HepG2 (cell line): ENCODE measurements around the gene RERE. TPM values are rescaled to one million over a fixed set of nuclear protein-coding genes. Genes with fewer than 3 reads are reported as not detected.

ENCODE experiments used
- ATAC-seq: fragments of 200-7000 bp; cut with Tn5 transposase; 3 replicates; pipeline ENCODE4 v1.9.1; 2020; ENCODE audit warnings: mild to moderate bottlenecking, moderate library complexity
- BruUV-seq: library from RNA; stranded (reverse); fragments of 400-500 nt; replicated peaks from 2 replicates; lab custom pipeline; 2021; lab: Mats Ljungman, UMichigan
- CTCF ChIA-PET: fragments of 300-600 bp; formaldehyde crosslinking; extraction: SDS; loops from one replicate; lab custom pipeline; 2021; ENCODE audit warnings: low total read pairs, inconsistent platforms, low intra/inter-chr PET ratio; lab: Yijun Ruan, JAX
- POLR2A ChIA-PET: fragments of 350-600 bp; sonication (Branson Sonifier 250); formaldehyde crosslinking; loops from one replicate; lab custom pipeline; 2020; ENCODE audit warnings: antibody characterized with exemption, inconsistent platforms; lab: Yijun Ruan, JAX
- DNase-seq: peaks from one replicate; pipeline ENCODE4 v3.0.0-alpha.2; 2015; ENCODE audit warnings: low spot score
- FAIRE-seq: peaks from 3 replicates; lab custom pipeline; 2011; peaks lifted over from hg19 to GRCh38; lab: Jason Lieb, UNC
- H2AFZ ChIP-seq: one replicate; pipeline ENCODE4 v1.6.1; 2011; ENCODE audit warnings: low read length, inconsistent platforms
- H3K27ac ChIP-seq: fragments of 300-600 bp; 3 replicates; pipeline ENCODE4 v1.8.0; 2011; ENCODE audit warnings: mixed run types, mild to moderate bottlenecking, mixed read lengths, low read length, inconsistent platforms; ENCODE audit not compliant: insufficient read depth; ENCODE audit errors: extremely low read length
- H3K27me3 ChIP-seq, 2 experiments: fragments of 200-600 bp in 1 of 2; 2 replicates in 1 of 2; 3 replicates in 1 of 2; pipeline versions ENCODE4 v1.6.0 to v1.8.0; 2011; ENCODE audit warnings: low read length in 2 of 2, mild to moderate bottlenecking in 2 of 2, moderate library complexity in 2 of 2, inconsistent platforms in 1 of 2; ENCODE audit not compliant: insufficient read depth in 2 of 2, control insufficient read depth in 1 of 2
- H3K36me3 ChIP-seq, 2 experiments: fragments of 200-600 bp in 1 of 2; replicated peaks in 1 of 2; 2 replicates in 1 of 2; 3 replicates in 1 of 2; pipeline versions ENCODE4 v1.5.1 to v1.8.0; 2011; ENCODE audit warnings: low read length in 2 of 2, inconsistent platforms in 1 of 2; ENCODE audit not compliant: insufficient read depth in 2 of 2, control insufficient read depth in 1 of 2
- H3K4me1 ChIP-seq: 2 replicates; pipeline ENCODE4 v1.5.1; 2012; ENCODE audit warnings: low read length, inconsistent platforms; ENCODE audit not compliant: insufficient read depth
- H3K4me2 ChIP-seq: 2 replicates; pipeline ENCODE4 v1.6.0; 2011; ENCODE audit warnings: low read depth, low read length, inconsistent platforms
- H3K4me3 ChIP-seq, 3 experiments: fragments of 200-600 bp in 1 of 3; sonication (generic), shearing (Covaris generic) in 1 of 3; replicated peaks in 1 of 3; 2 replicates each; pipeline ENCODE4 v1.5.1; 2011 to 2016; ENCODE audit warnings: low read length in 3 of 3, inconsistent platforms in 2 of 3, low read depth in 2 of 3, mild to moderate bottlenecking in 2 of 3, control low read depth in 1 of 3, mixed read lengths in 1 of 3; ENCODE audit not compliant: insufficient read depth in 1 of 3
- H3K79me2 ChIP-seq: one replicate; pipeline ENCODE4 v1.6.1; 2011; ENCODE audit warnings: low read length, inconsistent platforms; ENCODE audit not compliant: insufficient read depth
- H3K9ac ChIP-seq: 2 replicates; pipeline ENCODE4 v1.6.0; 2011; ENCODE audit warnings: mild to moderate bottlenecking, low read depth, low read length, inconsistent platforms; ENCODE audit not compliant: insufficient read depth
- H3K9me3 ChIP-seq: 2 replicates; pipeline ENCODE4 v1.5.1; 2012; ENCODE audit warnings: mild to moderate bottlenecking, low read length
- H4K20me1 ChIP-seq: 2 replicates; pipeline ENCODE4 v1.6.0; 2011; ENCODE audit warnings: inconsistent platforms, mild to moderate bottlenecking, low read length, moderate library complexity; ENCODE audit not compliant: insufficient read depth
- AGO2 ChIP-seq: fragments of 200-400 bp; formaldehyde crosslinking; optimal IDR thresholded peaks from 2 replicates; pipeline ENCODE3; 2017; ENCODE audit warnings: mild to moderate bottlenecking, low read depth, low read length, moderate library complexity
- CBFB ChIP-seq: sonication (generic); formaldehyde crosslinking; IDR thresholded peaks from 2 replicates; pipeline ENCODE4 v1.4.0; 2020; ENCODE audit warnings: missing genetic modification reagents
- KDM5B ChIP-seq: sonication (generic); formaldehyde crosslinking; IDR thresholded peaks from 2 replicates; pipeline ENCODE4 v1.4.0; 2020; ENCODE audit warnings: missing genetic modification reagents, mild to moderate bottlenecking, borderline replicate concordance
- MBNL3 ChIP-seq: fragments of 250-450 bp; sonication (Bioruptor Pico); conservative IDR thresholded peaks from 2 replicates; pipeline ENCODE4 v1.8.0; 2022; ENCODE audit warnings: mild to moderate bottlenecking, inconsistent platforms
- SETDB1 ChIP-seq: sonication (generic); formaldehyde crosslinking; IDR thresholded peaks from 2 replicates; pipeline ENCODE4 v1.5.1; 2020; ENCODE audit warnings: missing genetic modification reagents, mild to moderate bottlenecking, borderline replicate concordance
- SPEN ChIP-seq: sonication (generic); formaldehyde crosslinking; IDR thresholded peaks from 2 replicates; pipeline ENCODE4 v1.5.1; 2020; ENCODE audit warnings: low read depth, mild to moderate bottlenecking, missing genetic modification reagents
- ZMAT3 ChIP-seq: sonication (generic); formaldehyde crosslinking; conservative IDR thresholded peaks from 2 replicates; pipeline ENCODE4 v1.7.0; 2021; ENCODE audit warnings: missing genetic modification reagents
- ZNF776 ChIP-seq: sonication (generic); formaldehyde crosslinking; IDR thresholded peaks from 2 replicates; pipeline ENCODE4 v1.4.0; 2020; ENCODE audit warnings: mild to moderate bottlenecking, missing genetic modification reagents
- WGBS: methylation state at CpG from one replicate; pipeline ENCODE4 v1.1.6; 2017; ENCODE audit warnings: low lambda C conversion rate; 5-methylcytosine and 5-hydroxymethylcytosine counted together
- in situ Hi-C: cut with HindIII; loops from 2 replicates; pipeline ENCODE4 v1.10.0; 2017; ENCODE audit warnings: low pct_unique_long_range_greater_than_20kb; ENCODE audit not compliant: extremely low pct_ligation_motif_present
- intact Hi-C: fragments of 100-400 bp; cut with micrococcal nuclease; formaldehyde crosslinking; loops from one replicate; pipeline ENCODE4 v1.10.0; 2022; ENCODE audit not compliant: unreplicated experiment
- polyA plus RNA-seq, 8 experiments: library from polyadenylated mRNA; depleted of rRNA in 3 of 8; stranded (reverse) in 7 of 8; unstranded in 1 of 8; fragments of >200 nt; fragmentation: Illumina TruSeq in 4 of 8; extraction: Trizol in 4 of 8; gene quantifications; 2 replicates each; pipeline versions ENCODE4 v1.2.1 to v1.2.3, GENCODE V29; 2011 to 2016; ENCODE audit warnings: low read depth in 4 of 8, missing spikeins in 1 of 8, mixed read lengths in 1 of 8; ENCODE audit not compliant: insufficient read depth in 1 of 8
- total RNA-seq, 5 experiments: library from RNA; depleted of rRNA; stranded (reverse); fragments of >200 nt; fragmentation: Illumina TruSeq; extraction: Trizol; gene quantifications; 2 replicates each; pipeline ENCODE4 v1.2.3, GENCODE V29; 2016; ENCODE audit warnings: low read depth in 1 of 5
- TF ChIP-seq, protein P1 (sequence below): sonication (generic); formaldehyde crosslinking; IDR thresholded peaks from 2 replicates; pipeline ENCODE4 v1.4.0; 2020; ENCODE audit warnings: mild to moderate bottlenecking, missing genetic modification reagents
- TF ChIP-seq, protein P2 (sequence below): sonication (generic); formaldehyde crosslinking; IDR thresholded peaks from 2 replicates; pipeline ENCODE4 v1.5.0; 2020; ENCODE audit warnings: mild to moderate bottlenecking, missing genetic modification reagents, borderline replicate concordance

The RERE gene
- total and polyA plus RNA-seq, 2 of the 13 experiments (the other 11 are each of a cell fraction or from before 2014, with no cell fraction given) = 18.3 to 21.9 TPM

DNA sequence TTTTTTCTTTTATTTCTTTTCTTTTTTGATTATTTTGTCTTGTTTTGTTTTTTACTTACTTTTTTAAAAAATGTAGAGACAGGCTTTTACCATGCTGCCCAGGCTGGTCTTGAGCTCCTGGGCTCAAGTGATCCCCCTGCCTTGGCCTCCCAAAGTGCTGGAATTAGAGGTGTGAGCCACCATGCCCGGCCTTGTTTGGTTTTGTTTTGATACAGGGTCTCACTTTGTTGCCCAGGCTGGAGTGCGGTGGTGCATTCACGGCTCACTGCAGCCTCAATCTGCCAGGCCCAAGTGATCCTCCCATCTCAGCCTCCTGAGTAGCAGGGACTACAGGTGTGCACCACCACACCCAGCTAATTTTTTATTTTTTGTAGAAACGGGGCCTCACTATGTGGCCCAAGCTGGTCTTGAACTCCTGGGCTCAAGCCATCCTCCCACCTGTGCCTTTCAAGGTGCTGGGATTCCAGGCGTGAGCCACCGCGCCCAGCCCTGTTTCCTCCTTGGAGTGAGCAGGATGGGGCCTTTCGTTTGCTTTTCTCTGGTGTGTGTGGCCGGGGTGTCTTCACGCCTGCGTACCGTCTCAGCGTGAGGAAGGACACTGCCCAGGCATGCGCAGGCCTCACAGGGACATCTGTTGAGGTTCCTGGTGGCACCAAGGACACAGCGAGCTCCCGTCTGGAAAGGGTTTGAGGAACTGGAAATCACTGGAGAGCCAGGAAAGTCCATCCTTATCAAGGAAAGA, 484.0 kb downstream of the RERE start:
- 0 out of 2 replicates have a peak, but pooled peaks cover 9% of the 10 kb centered on the region for H3K4me1 ChIP-seq
- no peaks in the 10 kb centered on the region for H3K36me3 ChIP-seq
- H3K79me2 ChIP-seq = no peaks in the 10 kb centered on the region
- FAIRE-seq (no peak), ATAC-seq (no peak), DNase-seq (no peak)
- H2AFZ ChIP-seq = no peak overlapping the region
- TF ChIP-seq ZMAT3 (CRISPR knock-in tag) (no peak), MBNL3 (CRISPR knock-in tag) (no peak), CBFB (CRISPR knock-in tag) (no peak), SETDB1 (CRISPR knock-in tag) (no peak), KDM5B (CRISPR knock-in tag) (no peak), AGO2 (no peak), ZNF776 (CRISPR knock-in tag) (no peak), SPEN (CRISPR knock-in tag) (no peak)
- TF ChIP-seq, protein P1, sequence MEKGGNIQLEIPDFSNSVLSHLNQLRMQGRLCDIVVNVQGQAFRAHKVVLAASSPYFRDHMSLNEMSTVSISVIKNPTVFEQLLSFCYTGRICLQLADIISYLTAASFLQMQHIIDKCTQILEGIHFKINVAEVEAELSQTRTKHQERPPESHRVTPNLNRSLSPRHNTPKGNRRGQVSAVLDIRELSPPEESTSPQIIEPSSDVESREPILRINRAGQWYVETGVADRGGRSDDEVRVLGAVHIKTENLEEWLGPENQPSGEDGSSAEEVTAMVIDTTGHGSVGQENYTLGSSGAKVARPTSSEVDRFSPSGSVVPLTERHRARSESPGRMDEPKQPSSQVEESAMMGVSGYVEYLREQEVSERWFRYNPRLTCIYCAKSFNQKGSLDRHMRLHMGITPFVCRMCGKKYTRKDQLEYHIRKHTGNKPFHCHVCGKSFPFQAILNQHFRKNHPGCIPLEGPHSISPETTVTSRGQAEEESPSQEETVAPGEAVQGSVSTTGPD (CRISPR knock-in tag) = no peak
- TF ChIP-seq, protein P2, sequence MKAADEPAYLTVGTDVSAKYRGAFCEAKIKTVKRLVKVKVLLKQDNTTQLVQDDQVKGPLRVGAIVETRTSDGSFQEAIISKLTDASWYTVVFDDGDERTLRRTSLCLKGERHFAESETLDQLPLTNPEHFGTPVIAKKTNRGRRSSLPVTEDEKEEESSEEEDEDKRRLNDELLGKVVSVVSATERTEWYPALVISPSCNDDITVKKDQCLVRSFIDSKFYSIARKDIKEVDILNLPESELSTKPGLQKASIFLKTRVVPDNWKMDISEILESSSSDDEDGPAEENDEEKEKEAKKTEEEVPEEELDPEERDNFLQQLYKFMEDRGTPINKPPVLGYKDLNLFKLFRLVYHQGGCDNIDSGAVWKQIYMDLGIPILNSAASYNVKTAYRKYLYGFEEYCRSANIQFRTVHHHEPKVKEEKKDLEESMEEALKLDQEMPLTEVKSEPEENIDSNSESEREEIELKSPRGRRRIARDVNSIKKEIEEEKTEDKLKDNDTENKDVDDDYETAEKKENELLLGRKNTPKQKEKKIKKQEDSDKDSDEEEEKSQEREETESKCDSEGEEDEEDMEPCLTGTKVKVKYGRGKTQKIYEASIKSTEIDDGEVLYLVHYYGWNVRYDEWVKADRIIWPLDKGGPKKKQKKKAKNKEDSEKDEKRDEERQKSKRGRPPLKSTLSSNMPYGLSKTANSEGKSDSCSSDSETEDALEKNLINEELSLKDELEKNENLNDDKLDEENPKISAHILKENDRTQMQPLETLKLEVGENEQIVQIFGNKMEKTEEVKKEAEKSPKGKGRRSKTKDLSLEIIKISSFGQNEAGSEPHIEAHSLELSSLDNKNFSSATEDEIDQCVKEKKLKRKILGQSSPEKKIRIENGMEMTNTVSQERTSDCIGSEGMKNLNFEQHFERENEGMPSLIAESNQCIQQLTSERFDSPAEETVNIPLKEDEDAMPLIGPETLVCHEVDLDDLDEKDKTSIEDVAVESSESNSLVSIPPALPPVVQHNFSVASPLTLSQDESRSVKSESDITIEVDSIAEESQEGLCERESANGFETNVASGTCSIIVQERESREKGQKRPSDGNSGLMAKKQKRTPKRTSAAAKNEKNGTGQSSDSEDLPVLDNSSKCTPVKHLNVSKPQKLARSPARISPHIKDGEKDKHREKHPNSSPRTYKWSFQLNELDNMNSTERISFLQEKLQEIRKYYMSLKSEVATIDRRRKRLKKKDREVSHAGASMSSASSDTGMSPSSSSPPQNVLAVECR (CRISPR knock-in tag) = no peak
- H4K20me1 ChIP-seq = no peaks in the 10 kb centered on the region
- intact Hi-C loops = no loop called here
- ChIA-PET POLR2A (no interaction called here), CTCF (no interaction called here)
- peaks cover 1 to 37% of the 10 kb centered on the region in 2 experiments; a peak in 4 of 5 replicates for H3K27me3 ChIP-seq
- in situ Hi-C loops = no loop called here
- no peak overlapping the region for H3K4me3 ChIP-seq
- H3K4me2 ChIP-seq = no peak overlapping the region
- no peaks in the 10 kb centered on the region for H3K9me3 ChIP-seq
- no peak overlapping the region for H3K27ac ChIP-seq
- no peak overlapping the region for H3K9ac ChIP-seq
- WGBS = 64% methylated on average over 15 of the region's 16 CpGs
- no TSS peak for BruUV-seq
